Measurements from ENCODE around the gene ZCCHC2.

ZCCHC2 gene

DNA sequence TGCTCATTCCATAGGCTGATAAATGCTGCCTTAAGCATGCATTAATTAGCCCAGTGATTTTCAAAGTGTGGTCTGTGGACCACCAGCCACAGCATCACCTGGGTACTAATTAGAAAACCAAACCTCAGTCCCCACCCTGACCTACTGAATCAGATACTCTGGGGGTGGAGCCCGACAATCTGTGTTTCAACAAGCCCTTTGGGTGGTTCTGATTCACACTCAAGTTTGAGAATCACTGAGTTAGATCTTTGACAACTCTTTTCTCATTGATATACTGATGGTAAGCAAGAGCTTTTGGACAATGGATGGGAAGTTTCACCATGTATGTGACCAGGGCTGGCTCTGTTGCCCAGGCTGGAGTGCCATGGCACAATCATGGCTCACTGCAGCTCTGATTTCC is 95.9 kb downstream of the ZCCHC2 start:
- H3K9ac ChIP-seq (ENCODE audit: low read depth, low read length) = no peak overlapping the region
- H3K4me3 ChIP-seq (ENCODE audit: low read depth, low read length) = no peak overlapping the region
- no peaks in the 10 kb centered on the region for H3K27me3 ChIP-seq (ENCODE audit: control insufficient read depth, insufficient read depth, low read length)
- no peaks in the 10 kb centered on the region for H3K36me3 ChIP-seq (ENCODE audit: control insufficient read depth, insufficient read depth, low read length)
- no peaks in the 10 kb centered on the region for H3K9me3 ChIP-seq (ENCODE audit: control insufficient read depth, insufficient read depth, low read length)
- H3K4me1 ChIP-seq (ENCODE audit: control insufficient read depth, insufficient read depth, low read length) = no peaks in the 10 kb centered on the region

GRCh38 chr18:62621546-62621945 is 98.7 kb downstream of the ZCCHC2 start:
- Histone ChIP-seq H3K9ac (ENCODE audit: low read depth, low read length) (no peak overlapping the region), H3K36me3 (ENCODE audit: control insufficient read depth, insufficient read depth, low read length) (no peaks in the 10 kb centered on the region), H3K27me3 (ENCODE audit: control insufficient read depth, insufficient read depth, low read length) (no peaks in the 10 kb centered on the region), H3K9me3 (ENCODE audit: control insufficient read depth, insufficient read depth, low read length) (no peaks in the 10 kb centered on the region), H3K4me3 (ENCODE audit: low read depth, low read length) (no peak overlapping the region), H3K4me1 (ENCODE audit: control insufficient read depth, insufficient read depth, low read length) (no peaks in the 10 kb centered on the region)

- Histone ChIP-seq H3K9me3 (ENCODE audit: control insufficient read depth, insufficient read depth, low read length) (no peaks in the 10 kb centered on the region), H3K9ac (ENCODE audit: low read depth, low read length) (no peak overlapping the region), H3K4me3 (ENCODE audit: low read depth, low read length) (no peak overlapping the region), H3K27me3 (ENCODE audit: control insufficient read depth, insufficient read depth, low read length) (no peaks in the 10 kb centered on the region), H3K4me1 (ENCODE audit: control insufficient read depth, insufficient read depth, low read length) (no peaks in the 10 kb centered on the region), H3K36me3 (ENCODE audit: control insufficient read depth, insufficient read depth, low read length) (no peaks in the 10 kb centered on the region)
Measured at GRCh38 chr18:62625019-62625418, 102.2 kb downstream of the ZCCHC2 start.

Data from iPS-15b (cell line).